Uterus (tissue), 4 donors: ENCODE results near the gene CERS5. TPM values are rescaled to one million over a fixed set of nuclear protein-coding genes. Genes with fewer than 3 reads are reported as not detected.
"Not testable (repeated sequence)": the region's sequence is repeated elsewhere in the genome, so short reads cannot be mapped to it uniquely, and the experiment has no call there.

Experiments used
- DNase-seq, 2 donors: peaks; one replicate each; pipeline ENCODE4 v3.0.0-alpha.2; 2019 to 2020
- H3K27ac ChIP-seq, 2 donors: fragments of 200-600 bp; sonication (generic); 1 replicate in 1 of 2; 2 replicates in 1 of 2; pipeline ENCODE4 v1.5.1; 2016 to 2018
- H3K27me3 ChIP-seq, 2 donors: fragments of 200-600 bp; sonication (generic); one replicate each; pipeline ENCODE4 v1.5.1; 2018 to 2019; ENCODE audit warnings: control low read depth in 1 of 2
- H3K36me3 ChIP-seq, 2 donors: fragments of 200-600 bp; sonication (generic); one replicate each; pipeline ENCODE4 v1.5.1; 2019; ENCODE audit warnings: control low read depth in 1 of 2
- H3K4me1 ChIP-seq, 2 donors: fragments of 200-600 bp; sonication (generic); one replicate each; pipeline ENCODE4 v1.5.1; 2018 to 2019; ENCODE audit warnings: control low read depth in 1 of 2
- H3K4me3 ChIP-seq, 2 donors: fragments of 200-600 bp; sonication (generic); 1 replicate in 1 of 2; 2 replicates in 1 of 2; pipeline ENCODE4 v1.5.1; 2018 to 2019; ENCODE audit warnings: mild to moderate bottlenecking in 1 of 2
- H3K9me3 ChIP-seq, 2 donors: fragments of 200-600 bp; sonication (generic); one replicate each; pipeline ENCODE4 v1.5.1; 2019; ENCODE audit warnings: control low read depth in 1 of 2
- CTCF ChIP-seq, 4 experiments: fragments of 200-600 bp in 2 of 4; fragments of 450-650 bp in 2 of 4; sonication (generic) in 2 of 4; IDR thresholded peaks; one replicate each; pipeline ENCODE4 v1.5.1; 2016 to 2019; ENCODE audit warnings: antibody characterized with exemption in 4 of 4, mild to moderate bottlenecking in 2 of 4, moderate library complexity in 1 of 4
- POLR2A ChIP-seq, 2 donors: fragments of 450-650 bp; IDR thresholded peaks; one replicate each; pipeline ENCODE4 v1.6.1; 2016; ENCODE audit warnings: antibody characterized with exemption in 2 of 2, mild to moderate bottlenecking in 1 of 2, moderate library complexity in 1 of 2
- intact Hi-C: fragments of 100-400 bp; cut with DNase I; formaldehyde crosslinking; loops from one replicate; pipeline ENCODE4 v1.15.1; 2023; ENCODE audit warnings: low total_unique reads
- total RNA-seq, 4 donors: library from RNA; depleted of rRNA in 3 of 4; stranded (reverse); fragments of >200 nt in 3 of 4; gene quantifications; one replicate each; pipeline versions ENCODE4 v1.1.0 to v1.2.4, GENCODE V29; 2014 to 2023
- donor health status: DM: yes; HTN: yes; CAD: no.

CERS5 gene
- total RNA-seq, 4 donors from 2014 or later, result 9.1 to 73.9 (median 40.5) TPM

GRCh38 chr12:50084775-50085614 lies 82.2 kb downstream of the CERS5 start, which contains the start of gene SMARCD1:
Gene SMARCD1 (plus strand): TSS chr12:50085342. CDS start chr12:50085370, 28 bp downstream.
- intact Hi-C loops, result no loop called here
- H3K27me3 ChIP-seq, result no peaks in the 10 kb centered on the region
- no peaks in the 10 kb centered on the region for H3K9me3 ChIP-seq
- H3K27ac ChIP-seq, result peak within 1 kb of the TSS; percentile 93 to 98
- DNase-seq, result peak; percentile 90 to 93
- H3K4me3 ChIP-seq, result peak within 1 kb of the TSS; percentile 63 to 88
- TF ChIP-seq CTCF (IDR thresholded peaks at IDR 0.05), result peak; percentile 20 to 66 (median 55)
- TF ChIP-seq POLR2A (IDR thresholded peaks at IDR 0.05), result peak in 1 of 2 donors; percentile 51
- no peaks in the 10 kb centered on the region for H3K36me3 ChIP-seq
- H3K4me1 ChIP-seq, result no peaks in the 10 kb centered on the region

GRCh38 chr12:50084409-50084774 lies 82.8 kb downstream of the CERS5 start:
- intact Hi-C loops, H3K36me3 ChIP-seq, H3K27me3 ChIP-seq, DNase-seq, H3K4me1 ChIP-seq, H3K9me3 ChIP-seq: not testable (repeated sequence)
- Histone ChIP-seq H3K27ac (peak overlapping the region; percentile 93 to 98), H3K4me3 (peak overlapping the region; percentile 63 to 88)

- peak overlapping the region in 1 of 2 donors; percentile 7 for H3K27ac ChIP-seq
- no peaks in the 10 kb centered on the region for H3K27me3 ChIP-seq
- no peaks in the 10 kb centered on the region for H3K36me3 ChIP-seq
- no peak for DNase-seq
- H3K9me3 ChIP-seq, result no peaks in the 10 kb centered on the region
- no peaks in the 10 kb centered on the region for H3K4me1 ChIP-seq
- TF ChIP-seq POLR2A (IDR thresholded peaks at IDR 0.05) (no peak), CTCF (IDR thresholded peaks at IDR 0.05) (no peak)
- H3K4me3 ChIP-seq, result no peak overlapping the region
- intact Hi-C loops, result no loop called here
Observed at GRCh38 chr12:50083301-50083700, 83.9 kb downstream of the CERS5 start.

GRCh38 chr12:50082644-50083043 lies 84.5 kb downstream of the CERS5 start:
- Histone ChIP-seq H3K27me3 (no peaks in the 10 kb centered on the region), H3K27ac (no peak overlapping the region), H3K36me3 (no peaks in the 10 kb centered on the region), H3K4me1 (no peaks in the 10 kb centered on the region), H3K4me3 (no peak overlapping the region), H3K9me3 (no peaks in the 10 kb centered on the region)
- DNase-seq, result no peak
- intact Hi-C loops, result no loop called here
- no peak for TF ChIP-seq CTCF (IDR thresholded peaks at IDR 0.05)
- TF ChIP-seq POLR2A (IDR thresholded peaks at IDR 0.05), result no peak

GRCh38 chr12:50081096-50081808 lies 85.9 kb downstream of the CERS5 start:
- H3K36me3 ChIP-seq, result no peaks in the 10 kb centered on the region
- TF ChIP-seq POLR2A (IDR thresholded peaks at IDR 0.05), result no peak
- no peak for TF ChIP-seq CTCF (IDR thresholded peaks at IDR 0.05)
- peak overlapping the region in 1 of 2 donors; percentile 16 for H3K27ac ChIP-seq
- H3K4me3 ChIP-seq, result no peak overlapping the region
- intact Hi-C loops, result no loop called here
- no peaks in the 10 kb centered on the region for H3K27me3 ChIP-seq
- no peak for DNase-seq
- no peaks in the 10 kb centered on the region for H3K9me3 ChIP-seq
- H3K4me1 ChIP-seq, result no peaks in the 10 kb centered on the region
